Prostate gland (tissue), 2 donors: Measurements from ENCODE around the gene INTS7. TPM values are rescaled to one million over a fixed set of nuclear protein-coding genes. Genes with fewer than 3 reads are reported as not detected.
"Not testable (repeated sequence)": the region's sequence is repeated elsewhere in the genome, so short reads cannot be mapped to it uniquely, and the experiment has no call there.

ENCODE experiments used
- DNase-seq: peaks from one replicate; pipeline ENCODE4 v3.0.0-alpha.2; 2019; ENCODE audit warnings: low spot score
- H3K27ac ChIP-seq, 2 donors: fragments of 200-600 bp; sonication (generic); 2 replicates each; pipeline ENCODE4 v1.5.1; 2017 to 2019
- H3K27me3 ChIP-seq: fragments of 200-600 bp; sonication (generic); replicated peaks from 2 replicates; pipeline ENCODE4 v1.5.1; 2019; ENCODE audit not compliant: insufficient read depth
- H3K36me3 ChIP-seq, 2 donors: fragments of 200-600 bp; sonication (generic); 1 replicate in 1 of 2; 2 replicates in 1 of 2; pipeline versions ENCODE4 v1.5.1 to v1.8.1; 2017 to 2019
- H3K4me1 ChIP-seq: fragments of 200-600 bp; sonication (generic); replicated peaks from 2 replicates; pipeline ENCODE4 v1.5.1; 2019
- H3K4me3 ChIP-seq, 2 donors: fragments of 200-600 bp; sonication (generic); 2 replicates each; pipeline ENCODE4 v1.5.1; 2017 to 2019
- H3K9me3 ChIP-seq: fragments of 200-600 bp; sonication (generic); 2 replicates; pipeline ENCODE4 v1.5.1; 2017
- POLR2A ChIP-seq: fragments of 450-650 bp; IDR thresholded peaks from one replicate; pipeline ENCODE4 v1.6.1; 2016; ENCODE audit warnings: antibody characterized with exemption, mild to moderate bottlenecking
- POLR2AphosphoS5 ChIP-seq: sonication (generic); formaldehyde crosslinking; IDR thresholded peaks from one replicate; pipeline ENCODE4 v1.6.1; 2017; ENCODE audit warnings: antibody characterized with exemption
- WGBS: methylation state at CpG from one replicate; pipeline ENCODE4 v1.1.5; 2018; 5-methylcytosine and 5-hydroxymethylcytosine counted together
- intact Hi-C: fragments of 100-400 bp; cut with DNase I; formaldehyde crosslinking; loops from one replicate; pipeline ENCODE4 v1.14.2; 2022
- total RNA-seq, 2 donors: library from RNA; depleted of rRNA; stranded (reverse); fragments of >200 nt; gene quantifications; one replicate each; pipeline ENCODE4 v1.1.0, GENCODE V29; 2016
- TF ChIP-seq, protein P1 (sequence below), 4 experiments: fragments of 200-600 bp in 2 of 4; fragments of 450-650 bp in 2 of 4; sonication (generic) in 2 of 4; IDR thresholded peaks; 1 replicate in 3 of 4; 2 replicates in 1 of 4; pipeline ENCODE4 v1.5.1; 2016 to 2019; ENCODE audit warnings: antibody characterized with exemption in 4 of 4, mild to moderate bottlenecking in 2 of 4, moderate library complexity in 2 of 4

Gene INTS7
- total RNA-seq, 2 donors from 2014 or later, result 12.5 to 15.5 TPM

DNA sequence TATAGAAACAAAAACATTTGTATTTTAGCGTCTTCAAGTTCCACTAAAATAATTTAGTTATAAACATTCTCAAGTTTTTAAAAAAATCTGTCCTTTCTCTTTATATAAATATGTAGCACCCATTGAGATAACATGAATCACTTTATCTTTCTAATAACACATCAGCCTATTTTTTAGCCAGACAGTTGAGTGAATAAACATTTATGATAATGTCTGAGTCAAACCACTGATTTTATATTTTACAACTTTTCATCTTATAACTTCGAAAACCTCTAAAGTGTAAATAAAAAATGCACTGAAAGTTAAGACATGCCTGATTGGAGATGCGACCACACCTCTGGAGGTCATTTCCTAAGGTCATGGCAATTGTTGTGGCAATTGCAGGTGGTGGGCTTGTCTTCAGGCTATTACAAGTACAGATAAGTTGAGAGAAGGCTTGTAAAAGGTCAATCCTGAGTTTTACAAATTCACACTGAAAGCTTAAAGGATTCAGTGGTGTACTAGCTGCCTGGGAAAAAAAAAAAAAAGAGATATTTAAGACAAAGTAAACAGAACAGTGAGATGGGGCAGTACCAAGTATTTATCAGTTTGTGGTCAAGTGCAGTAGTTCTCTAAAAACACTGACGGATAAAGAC, 67.0 kb downstream of the INTS7 start:
- Histone ChIP-seq H3K9me3 (no peaks in the 10 kb centered on the region), H3K27me3 (no peaks in the 10 kb centered on the region), H3K36me3 (no peaks in the 10 kb centered on the region), H3K4me1 (no peaks in the 10 kb centered on the region), H3K27ac (no peak overlapping the region), H3K4me3 (no peak overlapping the region)
- intact Hi-C loops, result no loop called here
- no peak for DNase-seq
- TF ChIP-seq POLR2A (no peak), POLR2AphosphoS5 (no peak)
- WGBS, result 76% methylated on average over 4 of the region's 4 CpGs

DNA sequence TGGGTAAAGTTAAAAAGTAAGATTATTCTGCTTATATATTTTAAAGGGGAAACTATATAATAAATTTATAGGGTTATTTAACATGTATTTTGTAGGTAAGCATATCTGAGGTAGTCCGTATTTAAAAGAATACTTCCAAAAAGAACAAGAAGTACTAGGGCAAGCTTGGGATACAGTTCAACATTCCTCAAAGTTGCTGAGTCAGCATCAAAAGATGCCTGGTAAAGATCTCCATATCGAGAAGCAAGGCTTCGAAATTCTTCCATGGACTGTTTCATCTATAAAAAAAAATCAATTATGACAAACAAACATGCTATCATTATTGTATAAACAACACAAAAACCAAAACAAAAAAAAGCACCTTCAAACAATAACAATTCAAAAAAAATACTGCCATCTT, 67.7 kb downstream of the INTS7 start:
- intact Hi-C loops, result no loop called here
- Histone ChIP-seq H3K36me3 (no peaks in the 10 kb centered on the region), H3K27ac (no peak overlapping the region), H3K4me1 (no peaks in the 10 kb centered on the region), H3K9me3 (no peaks in the 10 kb centered on the region), H3K27me3 (no peaks in the 10 kb centered on the region), H3K4me3 (no peak overlapping the region)
- no peak for DNase-seq
- TF ChIP-seq POLR2AphosphoS5 (no peak), POLR2A (no peak)
- TF ChIP-seq, protein P1, sequence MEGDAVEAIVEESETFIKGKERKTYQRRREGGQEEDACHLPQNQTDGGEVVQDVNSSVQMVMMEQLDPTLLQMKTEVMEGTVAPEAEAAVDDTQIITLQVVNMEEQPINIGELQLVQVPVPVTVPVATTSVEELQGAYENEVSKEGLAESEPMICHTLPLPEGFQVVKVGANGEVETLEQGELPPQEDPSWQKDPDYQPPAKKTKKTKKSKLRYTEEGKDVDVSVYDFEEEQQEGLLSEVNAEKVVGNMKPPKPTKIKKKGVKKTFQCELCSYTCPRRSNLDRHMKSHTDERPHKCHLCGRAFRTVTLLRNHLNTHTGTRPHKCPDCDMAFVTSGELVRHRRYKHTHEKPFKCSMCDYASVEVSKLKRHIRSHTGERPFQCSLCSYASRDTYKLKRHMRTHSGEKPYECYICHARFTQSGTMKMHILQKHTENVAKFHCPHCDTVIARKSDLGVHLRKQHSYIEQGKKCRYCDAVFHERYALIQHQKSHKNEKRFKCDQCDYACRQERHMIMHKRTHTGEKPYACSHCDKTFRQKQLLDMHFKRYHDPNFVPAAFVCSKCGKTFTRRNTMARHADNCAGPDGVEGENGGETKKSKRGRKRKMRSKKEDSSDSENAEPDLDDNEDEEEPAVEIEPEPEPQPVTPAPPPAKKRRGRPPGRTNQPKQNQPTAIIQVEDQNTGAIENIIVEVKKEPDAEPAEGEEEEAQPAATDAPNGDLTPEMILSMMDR (IDR thresholded peaks at IDR 0.05), result no peak
- 80% methylated on average over 3 of the region's 3 CpGs for WGBS

DNA sequence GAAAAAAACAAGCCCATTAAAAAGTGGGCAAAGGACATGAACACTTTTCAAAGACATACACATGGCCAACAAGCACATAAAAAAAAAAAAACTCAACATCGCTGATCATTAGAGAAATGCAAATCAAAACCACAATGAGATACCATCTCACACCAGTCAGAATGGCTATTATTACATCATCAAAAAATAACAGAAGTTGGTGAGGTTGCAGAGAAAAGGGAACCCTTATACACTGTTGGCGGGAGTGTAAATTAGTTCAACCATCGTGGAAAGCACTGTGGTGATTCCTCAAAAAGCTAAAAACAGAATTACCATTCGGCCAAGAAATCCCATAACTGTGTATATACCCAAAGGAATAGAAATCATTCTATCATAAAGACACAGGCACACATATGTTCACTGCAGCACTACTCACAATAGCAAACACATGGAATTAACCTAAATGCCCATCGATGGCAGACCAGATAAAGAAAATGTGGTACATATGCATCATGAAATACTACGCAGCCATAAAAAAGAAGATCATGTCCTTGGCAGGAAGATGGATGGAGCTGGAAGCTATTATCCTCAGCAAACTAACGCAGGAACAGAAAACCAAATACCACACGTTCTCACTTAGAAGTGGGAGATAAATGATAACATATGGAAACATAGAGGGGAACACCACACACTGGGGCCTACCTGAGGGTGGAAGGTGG, 70.1 kb downstream of the INTS7 start:
- DNase-seq, result no peak
- Histone ChIP-seq H3K27ac (no peak overlapping the region), H3K4me3 (no peak overlapping the region), H3K36me3 (no peaks in the 10 kb centered on the region), H3K27me3 (no peaks in the 10 kb centered on the region), H3K9me3 (no peaks in the 10 kb centered on the region), H3K4me1 (no peaks in the 10 kb centered on the region)
- TF ChIP-seq, protein P1 (IDR thresholded peaks at IDR 0.05), result no peak
- no peak for TF ChIP-seq POLR2AphosphoS5
- TF ChIP-seq POLR2A, result no peak
- 89% methylated on average over 8 of the region's 8 CpGs for WGBS
- intact Hi-C loops, result no loop called here

DNA sequence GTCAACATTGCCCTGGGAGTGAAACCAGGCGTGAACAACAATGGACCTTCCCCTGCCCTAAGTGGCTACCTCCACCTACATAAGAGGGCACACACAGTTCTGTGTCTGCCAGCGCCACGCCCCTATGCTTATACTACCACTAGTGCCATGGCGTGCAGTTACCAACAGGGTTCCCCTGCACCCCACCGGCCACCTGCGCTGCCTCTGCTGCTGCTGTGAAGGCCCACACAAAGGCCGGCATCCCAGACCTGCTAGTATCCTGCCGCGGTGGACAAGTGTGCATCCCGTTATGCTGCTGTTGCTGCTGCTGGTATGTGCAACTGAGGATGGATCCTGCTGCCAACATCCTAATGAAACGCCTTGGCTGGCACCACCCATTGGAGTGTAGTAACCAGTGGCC, 75.7 kb downstream of the INTS7 start:
- Histone ChIP-seq H3K4me3 (no peak overlapping the region), H3K9me3 (no peaks in the 10 kb centered on the region), H3K27me3 (no peaks in the 10 kb centered on the region), H3K4me1 (no peaks in the 10 kb centered on the region), H3K36me3 (no peaks in the 10 kb centered on the region), H3K27ac (no peak overlapping the region)
- 95% methylated on average over 11 of the region's 11 CpGs for WGBS
- DNase-seq, result no peak
- TF ChIP-seq POLR2AphosphoS5 (no peak), POLR2A (no peak)
- TF ChIP-seq, protein P1 (IDR thresholded peaks at IDR 0.05), result no peak
- intact Hi-C loops, result no loop called here

DNA sequence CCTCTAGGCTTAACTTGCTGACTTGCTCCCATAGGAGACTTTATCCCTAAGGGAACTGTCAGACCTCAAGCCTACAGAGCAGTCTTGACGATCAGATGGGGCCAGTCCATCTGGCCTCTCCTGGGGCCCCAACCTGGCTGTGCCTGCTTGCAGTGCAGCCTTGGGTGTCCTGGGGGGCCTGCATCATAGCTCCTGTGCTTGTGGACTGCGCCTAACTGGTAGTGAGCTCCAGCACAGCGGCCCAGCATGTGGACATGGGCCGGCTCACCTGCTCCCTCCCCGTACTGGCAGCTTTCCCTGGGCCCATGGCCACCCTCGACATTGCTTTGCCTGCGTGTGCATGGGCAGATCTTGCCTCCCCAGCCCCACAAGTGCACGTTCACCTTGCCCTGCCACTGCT, 76.1 kb downstream of the INTS7 start:
- DNase-seq, result no peak
- H3K27me3 ChIP-seq, result no peaks in the 10 kb centered on the region
- no peaks in the 10 kb centered on the region for H3K9me3 ChIP-seq
- TF ChIP-seq, protein P1 (IDR thresholded peaks at IDR 0.05), result no peak
- TF ChIP-seq POLR2AphosphoS5 (no peak), POLR2A (no peak)
- 93% methylated on average over 8 of the region's 8 CpGs for WGBS
- no peaks in the 10 kb centered on the region for H3K4me1 ChIP-seq
- intact Hi-C loops, result no loop called here
- no peaks in the 10 kb centered on the region for H3K36me3 ChIP-seq
- no peak overlapping the region for H3K4me3 ChIP-seq
- no peak overlapping the region for H3K27ac ChIP-seq

DNA sequence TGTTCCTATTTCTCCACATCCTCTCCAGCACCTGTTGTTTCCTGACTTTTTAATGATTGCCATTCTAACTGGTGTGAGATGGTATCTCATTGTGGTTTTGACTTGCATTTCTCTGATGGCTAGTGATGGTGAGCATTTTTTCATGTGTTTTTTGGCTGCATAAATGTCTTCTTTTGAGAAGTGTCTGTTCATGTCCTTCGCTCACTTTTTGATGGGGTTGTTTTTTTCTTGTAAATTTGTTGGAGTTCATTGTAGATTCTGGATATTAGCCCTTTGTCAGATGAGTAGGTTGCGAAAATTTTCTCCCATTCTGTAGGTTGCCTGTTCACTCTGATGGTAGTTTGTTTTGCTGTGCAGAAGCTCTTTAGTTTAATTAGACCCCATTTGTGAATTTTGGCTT, 81.3 kb downstream of the INTS7 start:
- intact Hi-C loops, DNase-seq, H3K4me3 ChIP-seq, H3K36me3 ChIP-seq, H3K27ac ChIP-seq, H3K4me1 ChIP-seq, H3K9me3 ChIP-seq, H3K27me3 ChIP-seq: not testable (repeated sequence)
- 70% methylated on average over 2 of the region's 2 CpGs for WGBS

DNA sequence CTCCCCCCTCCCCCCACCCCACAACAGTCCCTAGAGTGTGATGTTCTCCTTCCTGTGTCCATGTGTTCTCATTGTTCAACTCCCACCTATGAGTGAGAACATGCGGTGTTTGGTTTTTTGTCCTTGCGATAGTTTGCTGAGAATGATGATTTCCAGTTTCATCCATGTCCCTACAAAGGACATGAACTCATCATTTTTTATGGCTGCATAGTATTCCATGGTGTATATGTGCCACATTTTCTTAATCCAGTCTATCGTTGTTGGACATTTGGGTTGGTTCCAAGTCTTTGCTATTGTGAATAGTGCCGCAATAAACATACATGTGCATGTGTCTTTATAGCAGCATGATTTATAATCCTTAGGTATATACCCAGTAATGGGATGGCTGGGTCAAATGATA, 81.8 kb downstream of the INTS7 start:
- H3K9me3 ChIP-seq, H3K4me1 ChIP-seq, H3K27me3 ChIP-seq, H3K27ac ChIP-seq, H3K4me3 ChIP-seq, H3K36me3 ChIP-seq, intact Hi-C loops, DNase-seq: not testable (repeated sequence)
- WGBS, result 100% methylated on average over 2 of the region's 4 CpGs
